ENCODE data around the gene PHYH.

- no peak for TF ChIP-seq ZNF274 (IDR thresholded peaks at IDR 0.05; ENCODE audit: low read depth, low read length)
- TF ChIP-seq YY1 (IDR thresholded peaks at IDR 0.05; ENCODE audit: insufficient read depth, insufficient read length): no peak
Observed at GRCh38 chr10:13296476-13296875, 3.4 kb downstream of the PHYH start.
